H9 (cell line): ENCODE results near the gene SYCP2L. TPM values are rescaled to one million over a fixed set of nuclear protein-coding genes. Genes with fewer than 3 reads are reported as not detected.

Source experiments
- DNase-seq: peaks from one replicate; pipeline ENCODE4 v3.0.0-alpha.2; 2017
- H2AFZ ChIP-seq: one replicate; pipeline ENCODE4 v1.6.1; 2013; ENCODE audit warnings: mild to moderate bottlenecking, low read length, control low read depth, moderate library complexity
- H2AK5ac ChIP-seq: 2 replicates; pipeline ENCODE4 v1.6.1; 2013; ENCODE audit warnings: low read length, control low read depth, mixed read lengths; ENCODE audit not compliant: insufficient read length
- H2BK120ac ChIP-seq: one replicate; pipeline ENCODE4 v1.6.1; 2013; ENCODE audit warnings: low read depth, mild to moderate bottlenecking, low read length, control low read depth, inconsistent platforms; ENCODE audit not compliant: poor library complexity, severe bottlenecking
- H2BK12ac ChIP-seq: 2 replicates; pipeline ENCODE4 v1.6.1; 2013; ENCODE audit warnings: low read length, control low read depth, mixed read lengths, low read depth; ENCODE audit not compliant: insufficient read length
- H2BK15ac ChIP-seq: 2 replicates; pipeline ENCODE4 v1.6.1; 2013; ENCODE audit warnings: low read depth, low read length, control low read depth
- H2BK20ac ChIP-seq: one replicate; pipeline ENCODE4 v1.6.1; 2013; ENCODE audit warnings: low read depth, mild to moderate bottlenecking, low read length, control low read depth, inconsistent platforms; ENCODE audit not compliant: poor library complexity, severe bottlenecking
- H2BK5ac ChIP-seq: 2 replicates; pipeline ENCODE4 v1.6.1; 2013; ENCODE audit warnings: low read length, control low read depth, mixed read lengths; ENCODE audit not compliant: insufficient read length
- H3K14ac ChIP-seq: 2 replicates; pipeline ENCODE4 v1.6.1; 2013; ENCODE audit warnings: low read length, control low read depth; ENCODE audit not compliant: insufficient read depth
- H3K18ac ChIP-seq: 2 replicates; pipeline ENCODE4 v1.6.1; 2013; ENCODE audit warnings: low read depth, mild to moderate bottlenecking, mixed read lengths, low read length, control low read depth; ENCODE audit not compliant: insufficient read length
- H3K23ac ChIP-seq: 2 replicates; pipeline ENCODE4 v1.6.1; 2013; ENCODE audit warnings: low read length, control low read depth, mixed read lengths, low read depth; ENCODE audit not compliant: insufficient read length
- H3K23me2 ChIP-seq: 2 replicates; pipeline ENCODE4 v1.6.1; 2013; ENCODE audit warnings: low read depth, mild to moderate bottlenecking, mixed read lengths, low read length, control low read depth; ENCODE audit not compliant: insufficient read length, poor library complexity, severe bottlenecking
- H3K27ac ChIP-seq: 2 replicates; pipeline ENCODE4 v1.5.1; 2013; ENCODE audit warnings: low read length, control low read depth, mixed read lengths, low read depth; ENCODE audit not compliant: insufficient read length
- H3K27me3 ChIP-seq: 2 replicates; pipeline ENCODE4 v1.6.1; 2013; ENCODE audit warnings: low read length, control low read depth, inconsistent platforms; ENCODE audit not compliant: insufficient read depth
- H3K4ac ChIP-seq: 2 replicates; pipeline ENCODE4 v1.6.1; 2013; ENCODE audit warnings: low read depth, mild to moderate bottlenecking, control low read depth, inconsistent platforms, low read length, moderate library complexity
- H3K4me1 ChIP-seq: 2 replicates; pipeline ENCODE4 v1.6.1; 2013; ENCODE audit warnings: low read length, control low read depth, inconsistent platforms; ENCODE audit not compliant: insufficient read depth
- H3K4me2 ChIP-seq: 2 replicates; pipeline ENCODE4 v1.6.1; 2013; ENCODE audit warnings: low read length, control low read depth, mixed read lengths; ENCODE audit not compliant: insufficient read length, insufficient read depth
- H3K56ac ChIP-seq: 2 replicates; pipeline ENCODE4 v1.6.1; 2013; ENCODE audit warnings: low read depth, mild to moderate bottlenecking, mixed read lengths, low read length, control low read depth; ENCODE audit not compliant: insufficient read length
- H3K79me1 ChIP-seq: 2 replicates; pipeline ENCODE4 v1.6.1; 2013; ENCODE audit warnings: low read depth, mild to moderate bottlenecking, moderate library complexity, low read length, control low read depth, inconsistent platforms; ENCODE audit not compliant: insufficient read depth, poor library complexity, severe bottlenecking
- H3K79me2 ChIP-seq: 2 replicates; pipeline ENCODE4 v1.6.1; 2013; ENCODE audit warnings: low read length, control low read depth, inconsistent platforms; ENCODE audit not compliant: insufficient read depth
- H3K9ac ChIP-seq: 2 replicates; pipeline ENCODE4 v1.6.1; 2013; ENCODE audit warnings: low read length, control low read depth, mixed read lengths; ENCODE audit not compliant: insufficient read length; ENCODE audit errors: extremely low read depth
- H3K9me3 ChIP-seq: one replicate; pipeline ENCODE4 v1.6.1; 2013; ENCODE audit warnings: low read depth, low read length, inconsistent platforms; ENCODE audit not compliant: control insufficient read depth
- H3T11ph ChIP-seq: one replicate; pipeline ENCODE4 v1.6.1; 2013; ENCODE audit warnings: mild to moderate bottlenecking, low read length, control low read depth, inconsistent platforms
- H4K20me1 ChIP-seq: one replicate; pipeline ENCODE4 v1.6.1; 2013; ENCODE audit not compliant: control insufficient read depth, insufficient read length, insufficient read depth
- H4K5ac ChIP-seq: 2 replicates; pipeline ENCODE4 v1.6.1; 2013; ENCODE audit warnings: low read depth, mild to moderate bottlenecking, mixed read lengths, low read length, control low read depth; ENCODE audit not compliant: insufficient read length
- H4K8ac ChIP-seq: replicated peaks from 2 replicates; pipeline ENCODE4 v1.6.1; 2013; ENCODE audit warnings: low read length, control low read depth, mixed read lengths, low read depth; ENCODE audit not compliant: insufficient read length
- H4K91ac ChIP-seq: 2 replicates; pipeline ENCODE4 v1.6.1; 2013; ENCODE audit warnings: low read depth, mild to moderate bottlenecking, moderate library complexity, mixed read lengths, low read length, control low read depth; ENCODE audit not compliant: insufficient read length
- H3K27ac Mint-ChIP-seq, 3 experiments: 2 replicates in 2 of 3; 3 replicates in 1 of 3; pipeline ENCODE4 v1.8.0; 2020 to 2021; ENCODE audit warnings: mixed read lengths in 3 of 3, mild to moderate bottlenecking in 1 of 3, moderate library complexity in 1 of 3
- H3K27me3 Mint-ChIP-seq: 2 replicates; pipeline ENCODE4 v1.8.0; 2021; ENCODE audit warnings: low read depth, mild to moderate bottlenecking, moderate library complexity, mixed read lengths
- H3K36me3 Mint-ChIP-seq, 3 experiments: 2 replicates in 2 of 3; 3 replicates in 1 of 3; pipeline ENCODE4 v1.8.0; 2020 to 2021; ENCODE audit warnings: low read depth in 3 of 3, mixed read lengths in 3 of 3; ENCODE audit not compliant: insufficient read depth in 1 of 3
- H3K4me1 Mint-ChIP-seq, 2 experiments: 2 replicates each; pipeline ENCODE4 v1.8.0; 2020; ENCODE audit warnings: mixed read lengths in 2 of 2
- H3K4me3 Mint-ChIP-seq, 2 experiments: 2 replicates in 1 of 2; 3 replicates in 1 of 2; pipeline ENCODE4 v1.8.0; 2020 to 2021; ENCODE audit warnings: mild to moderate bottlenecking in 2 of 2, mixed read lengths in 2 of 2, moderate library complexity in 1 of 2
- H3K9me3 Mint-ChIP-seq, 2 experiments: 2 replicates in 1 of 2; 3 replicates in 1 of 2; pipeline ENCODE4 v1.8.0; 2020; ENCODE audit warnings: mild to moderate bottlenecking in 2 of 2, mixed read lengths in 2 of 2, moderate library complexity in 1 of 2
- WGBS: extraction: QIAGEN DNeasy Blood & Tissue Kit; methylation state at CpG from one replicate; pipeline ENCODE4 v1.1.7; 2013; ENCODE audit warnings: missing lambda C conversion rate, low lambda C conversion rate, mixed read lengths; ENCODE audit not compliant: insufficient read length; ENCODE audit errors: extremely low coverage; 5-methylcytosine and 5-hydroxymethylcytosine counted together
- total RNA-seq: library from RNA; stranded (reverse); gene quantifications from 2 replicates; pipeline ENCODE4 v1.2.1, GENCODE V29; 2021
- TF ChIP-seq, protein P1 (sequence below): fragments of 200-600 bp; sonication (generic); conservative IDR thresholded peaks from 3 replicates; pipeline ENCODE4 v1.8.0; 2021; ENCODE audit warnings: antibody characterized with exemption, mild to moderate bottlenecking

Gene SYCP2L
- total RNA-seq, 1 experiment from 2014 or later: 3.5 TPM

DNA sequence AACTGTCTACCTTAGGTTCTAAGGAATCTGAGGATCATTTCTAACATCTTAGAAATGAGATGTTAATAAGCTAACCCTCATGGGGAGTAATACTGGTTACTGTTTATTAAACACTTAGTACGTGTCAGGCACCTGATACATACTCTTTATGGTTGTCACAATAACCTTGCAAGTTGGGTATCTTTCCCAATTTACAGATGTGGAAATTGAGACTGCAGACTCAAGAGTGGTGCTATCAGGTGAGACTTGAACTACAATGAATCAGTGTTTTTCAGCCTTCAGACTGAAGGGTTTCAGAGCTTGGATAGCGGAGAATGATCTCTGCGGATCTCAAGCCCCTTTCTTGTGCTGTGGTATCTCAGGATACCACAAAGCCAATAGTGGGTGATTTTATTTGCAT is 130.2 kb downstream of the SYCP2L start:
- Histone ChIP-seq H3K4me2 (no peak overlapping the region), H3K79me2 (no peaks in the 10 kb centered on the region), H3K56ac (no peak overlapping the region), H2BK20ac (no peak overlapping the region), H3K23ac (no peak overlapping the region), H3K4ac (no peak overlapping the region), H2AK5ac (no peak overlapping the region), H3K23me2 (no peaks in the 10 kb centered on the region), H3T11ph (no peak overlapping the region), H3K18ac (no peak overlapping the region), H3K14ac (no peak overlapping the region), H4K8ac (no peak overlapping the region), H3K27me3 (no peaks in the 10 kb centered on the region), H2BK12ac (no peak overlapping the region), H3K9me3 (no peaks in the 10 kb centered on the region), H3K9ac (no peak overlapping the region), H4K20me1 (no peaks in the 10 kb centered on the region), H2BK15ac (no peak overlapping the region), H4K5ac (no peak overlapping the region), H3K79me1 (no peaks in the 10 kb centered on the region), H2BK5ac (no peak overlapping the region), H2BK120ac (no peak overlapping the region), H4K91ac (no peak overlapping the region), H3K27ac (no peak overlapping the region), H3K4me1 (no peaks in the 10 kb centered on the region; the same call in 1 of the 2 replicates), H2AFZ (no peak overlapping the region)
- peaks cover 4% of the 10 kb centered on the region for H3K27me3 Mint-ChIP-seq
- H3K4me1 Mint-ChIP-seq: peaks cover 13 to 14% of the 10 kb centered on the region in 2 experiments
- DNase-seq: no peak
- H3K4me3 Mint-ChIP-seq: no peak overlapping the region
- no peaks in the 10 kb centered on the region for H3K36me3 Mint-ChIP-seq
- TF ChIP-seq, protein P1, sequence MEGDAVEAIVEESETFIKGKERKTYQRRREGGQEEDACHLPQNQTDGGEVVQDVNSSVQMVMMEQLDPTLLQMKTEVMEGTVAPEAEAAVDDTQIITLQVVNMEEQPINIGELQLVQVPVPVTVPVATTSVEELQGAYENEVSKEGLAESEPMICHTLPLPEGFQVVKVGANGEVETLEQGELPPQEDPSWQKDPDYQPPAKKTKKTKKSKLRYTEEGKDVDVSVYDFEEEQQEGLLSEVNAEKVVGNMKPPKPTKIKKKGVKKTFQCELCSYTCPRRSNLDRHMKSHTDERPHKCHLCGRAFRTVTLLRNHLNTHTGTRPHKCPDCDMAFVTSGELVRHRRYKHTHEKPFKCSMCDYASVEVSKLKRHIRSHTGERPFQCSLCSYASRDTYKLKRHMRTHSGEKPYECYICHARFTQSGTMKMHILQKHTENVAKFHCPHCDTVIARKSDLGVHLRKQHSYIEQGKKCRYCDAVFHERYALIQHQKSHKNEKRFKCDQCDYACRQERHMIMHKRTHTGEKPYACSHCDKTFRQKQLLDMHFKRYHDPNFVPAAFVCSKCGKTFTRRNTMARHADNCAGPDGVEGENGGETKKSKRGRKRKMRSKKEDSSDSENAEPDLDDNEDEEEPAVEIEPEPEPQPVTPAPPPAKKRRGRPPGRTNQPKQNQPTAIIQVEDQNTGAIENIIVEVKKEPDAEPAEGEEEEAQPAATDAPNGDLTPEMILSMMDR: no peak
- no CpG with 5 or more reads among the region's 3 CpGs for WGBS
- H3K9me3 Mint-ChIP-seq: no peaks in the 10 kb centered on the region
- no peak overlapping the region for H3K27ac Mint-ChIP-seq
